Measurements from ENCODE around the gene ENKUR.
A peak's percentile ranks its signal among the peaks of the same experiment; 100 is the strongest.
"Not testable (repeated sequence)": the region's sequence is repeated elsewhere in the genome, so short reads cannot be mapped to it uniquely, and the experiment has no call there.

ENKUR gene

GRCh38 chr10:24969841-24970281 lies 46.1 kb downstream of the ENKUR start:
- DNase-seq, result no peak

DNA sequence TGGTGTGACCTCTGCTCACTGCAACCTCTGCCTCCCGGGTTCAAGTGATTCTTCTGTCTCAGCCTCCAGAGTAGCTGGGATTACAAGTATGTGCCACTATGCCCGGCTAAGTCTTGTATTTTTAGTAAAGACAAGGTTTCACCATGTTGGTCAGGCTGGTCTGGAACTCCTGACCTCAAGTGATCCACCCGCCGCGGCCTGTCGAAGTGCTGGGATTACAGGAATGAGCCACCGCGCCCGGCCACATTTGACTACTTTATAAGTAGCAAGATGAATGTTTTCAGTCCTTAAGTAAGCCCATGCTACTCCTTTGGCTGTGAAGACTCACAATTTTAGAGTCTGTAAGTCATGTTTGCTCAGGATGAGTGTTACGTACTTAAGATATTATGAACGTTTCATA lies 47.0 kb downstream of the ENKUR start:
- DNase-seq, result not testable (repeated sequence)

- no peak for DNase-seq
These were observed 47.6 kb downstream of the ENKUR start for GRCh38 chr10:24968349-24968748.

- DNase-seq, result no peak
These were observed 48.9 kb downstream of the ENKUR start for GRCh38 chr10:24966962-24967481.

- DNase-seq, result no peak
These were observed 50.9 kb downstream of the ENKUR start for GRCh38 chr10:24965051-24965450.

- no peak for DNase-seq
These were observed 52.4 kb downstream of the ENKUR start for GRCh38 chr10:24963521-24964041.

DNA sequence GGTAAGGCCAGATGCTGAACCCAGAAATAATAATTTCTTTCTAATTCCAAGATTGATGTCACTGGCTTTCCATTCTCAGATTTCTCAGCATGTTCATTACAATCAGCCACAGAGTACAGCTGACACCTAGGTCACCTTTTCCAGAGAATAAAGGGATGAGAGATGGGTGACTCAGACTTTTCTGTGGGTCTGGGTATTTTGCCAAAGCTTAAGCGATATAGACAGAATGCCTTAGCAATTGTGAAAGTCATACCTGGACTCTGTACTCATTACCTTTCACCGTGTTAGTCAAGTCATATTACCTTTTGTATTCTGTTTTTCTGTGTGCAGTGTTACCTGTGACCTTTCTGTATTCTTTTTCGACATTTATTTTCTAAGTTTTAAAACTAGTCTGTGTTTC lies 53.0 kb downstream of the ENKUR start:
- DNase-seq, result no peak

- DNase-seq, result no peak
These were observed 54.4 kb downstream of the ENKUR start for GRCh38 chr10:24961582-24961981.

DNA sequence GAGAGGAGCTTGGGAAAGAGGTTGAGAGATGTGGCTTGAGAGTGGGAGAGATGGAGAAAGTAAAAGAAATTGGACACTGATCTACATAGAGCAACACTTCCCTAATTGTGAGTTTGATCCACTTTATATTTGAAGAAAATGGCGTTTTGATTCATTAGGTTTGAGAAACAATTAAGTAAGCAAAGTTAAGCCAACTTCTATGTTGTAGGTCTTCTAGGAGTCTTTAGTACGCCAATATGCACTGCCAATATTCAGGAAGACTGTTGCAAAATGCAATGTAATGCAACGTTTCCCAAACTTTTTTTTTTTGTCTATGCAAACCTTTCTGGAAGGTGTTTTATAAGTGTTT lies 56.6 kb downstream of the ENKUR start:
- DNase-seq, result no peak

DNA sequence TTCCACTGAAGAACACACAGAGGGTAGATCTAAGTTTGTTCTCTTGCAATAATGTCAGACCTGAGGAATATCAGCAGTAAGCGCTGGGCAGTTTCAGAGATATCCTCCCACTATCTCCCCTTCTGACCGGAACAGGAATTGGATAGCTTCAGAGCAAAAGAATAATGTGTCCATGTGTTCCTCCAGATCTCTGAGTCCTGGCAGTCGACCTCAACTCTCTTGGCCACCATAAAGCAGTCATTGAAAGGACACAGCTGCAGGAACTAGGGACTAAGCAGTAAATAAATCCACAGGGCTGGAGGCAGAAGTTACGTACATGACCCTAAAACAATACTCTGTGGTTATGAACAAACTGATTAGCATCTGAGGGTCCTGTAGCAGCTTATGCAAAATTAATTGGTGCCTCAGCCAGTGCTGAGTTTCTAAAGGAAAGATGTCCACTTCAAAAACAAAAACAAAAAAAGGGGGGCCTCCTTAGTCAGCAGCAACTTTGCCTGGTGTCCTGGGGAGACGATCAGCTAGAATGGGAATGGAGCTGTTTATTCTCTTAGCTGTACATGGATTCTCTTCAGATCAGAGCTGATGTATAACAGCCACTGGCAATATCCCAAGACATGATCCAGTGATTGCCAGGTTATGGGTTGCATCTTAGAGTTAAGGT lies 57.1 kb downstream of the ENKUR start:
- DNase-seq, result no peak

GRCh38 chr10:24958091-24958720 lies 57.8 kb downstream of the ENKUR start:
- no peak for DNase-seq

DNA sequence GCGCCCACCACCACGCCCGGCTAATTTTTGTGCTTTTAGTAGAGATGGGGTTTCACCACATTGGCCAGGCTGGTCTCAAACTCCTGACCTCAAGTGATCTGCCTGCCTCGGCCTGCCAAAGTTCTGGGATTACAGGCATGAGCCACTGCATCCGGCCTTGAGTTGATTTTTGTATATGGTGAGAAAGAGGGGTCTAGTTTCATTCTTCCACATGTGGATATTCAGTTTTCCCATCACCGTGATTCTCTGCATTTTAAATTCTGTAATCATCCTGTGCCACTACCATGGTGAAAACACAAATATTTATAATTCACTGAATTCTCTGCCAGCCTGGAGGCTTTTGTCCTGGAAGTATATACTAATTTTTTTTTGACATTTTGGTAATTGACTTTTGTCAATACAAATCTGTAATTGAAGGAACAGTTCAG lies 58.3 kb downstream of the ENKUR start:
- not testable (repeated sequence) for DNase-seq

- no peak for DNase-seq
These were observed 62.3 kb downstream of the ENKUR start for GRCh38 chr10:24953675-24954074.

- peak; percentile 52 for DNase-seq
These were observed 63.0 kb downstream of the ENKUR start for GRCh38 chr10:24952707-24953645.

DNA sequence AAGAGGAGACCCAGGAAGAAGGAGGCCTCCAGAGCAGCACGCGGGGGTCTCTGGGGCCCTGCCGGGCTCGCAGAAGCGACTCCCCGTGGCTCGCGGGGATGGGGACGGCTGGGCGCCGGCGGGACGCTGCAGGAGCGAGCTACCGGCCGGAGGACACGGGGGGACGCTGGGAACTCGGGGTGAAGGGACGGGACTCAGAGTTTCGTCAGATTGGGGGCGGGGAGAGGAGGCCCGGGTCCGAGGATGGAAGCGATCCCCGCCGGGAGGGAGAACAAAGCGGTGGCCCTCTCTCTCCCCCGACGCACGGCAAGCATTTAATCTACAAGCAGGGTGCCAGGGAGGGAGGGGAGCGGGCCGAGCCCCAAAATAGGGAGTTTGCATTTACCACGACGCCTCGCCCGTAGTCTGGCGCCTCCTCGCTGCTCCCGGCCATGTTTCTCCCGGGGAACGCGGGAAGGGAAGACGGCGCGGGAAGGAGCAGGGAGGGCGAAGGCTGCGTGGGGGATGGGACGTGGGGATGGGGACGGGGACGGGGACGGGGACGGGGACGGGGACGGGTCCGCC lies 63.7 kb downstream of the ENKUR start, which contains the start of gene PRTFDC1:
Gene PRTFDC1, minus strand, starts transcription at position 464 of the 564 bp plus-strand sequence. Its CDS starts 31 bp downstream, at position 433.
- DNase-seq, result peak; percentile 35

GRCh38 chr10:24951201-24952142 lies 64.5 kb downstream of the ENKUR start:
- peak; percentile 8 for DNase-seq

- no peak for DNase-seq
These were observed 65.5 kb downstream of the ENKUR start for GRCh38 chr10:24950439-24950838.

DNA sequence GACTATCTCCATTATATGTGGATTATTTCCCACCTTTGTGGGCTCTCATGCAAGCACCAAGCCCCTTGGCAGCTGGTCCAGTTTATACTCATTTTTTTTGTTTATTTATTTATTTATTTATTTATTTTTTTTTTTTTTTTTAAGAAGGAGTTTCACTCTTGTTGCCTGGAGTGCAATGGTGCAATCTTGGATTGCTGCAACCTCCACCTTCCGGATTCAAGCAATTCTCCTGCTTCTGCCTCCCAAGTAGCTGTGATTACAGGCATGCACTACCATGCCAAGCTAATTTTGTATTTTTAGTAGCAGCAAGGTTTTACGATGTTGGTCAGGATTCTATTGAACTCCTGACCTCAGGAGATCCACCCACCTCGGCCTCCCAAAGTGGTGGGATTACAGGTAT lies 66.3 kb downstream of the ENKUR start:
- DNase-seq, result no peak

GRCh38 chr10:24947304-24948097 lies 68.5 kb downstream of the ENKUR start:
- no peak for DNase-seq

DNA sequence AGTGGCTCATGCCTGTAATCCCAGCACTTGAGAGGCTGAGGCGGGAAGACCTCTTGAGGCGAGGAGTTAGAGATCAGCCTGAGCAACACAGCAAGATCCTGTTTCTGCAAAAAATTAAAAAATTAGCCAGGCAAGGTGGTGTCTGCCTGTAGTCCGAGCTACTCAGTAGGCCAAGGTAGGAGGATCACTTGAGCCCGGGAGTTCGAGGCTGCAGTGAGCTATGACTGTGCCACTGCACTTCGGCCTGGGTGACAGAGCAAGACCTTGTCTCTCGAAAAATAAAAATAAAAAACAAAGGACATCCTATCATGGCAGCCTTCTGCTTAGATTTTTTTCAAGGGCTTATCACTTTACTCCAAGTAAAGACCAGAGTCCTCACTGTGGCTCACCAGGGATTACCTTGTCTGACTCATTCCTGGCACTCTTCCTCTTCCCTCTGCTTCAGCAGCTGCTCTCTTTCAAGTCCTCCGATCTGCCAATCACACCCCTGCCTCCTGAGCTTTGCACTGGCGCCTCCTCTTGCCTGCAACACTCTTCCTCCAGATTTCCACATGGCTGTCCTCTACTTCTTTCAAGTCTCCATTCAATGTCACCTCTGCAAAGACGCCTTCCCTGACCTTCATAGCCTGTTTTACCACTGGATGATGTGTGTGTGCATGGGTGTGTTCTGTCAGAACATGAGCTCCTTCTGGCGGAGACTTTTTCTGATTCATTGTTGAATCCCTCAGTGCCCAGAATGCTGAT lies 71.3 kb downstream of the ENKUR start:
- no peak for DNase-seq

Data from CD4-positive, alpha-beta T cell treated with Interleukin-17A for 1 hour (primary cell).